Measurements from ENCODE around the gene SLC8A2.
"Not testable (repeated sequence)": the region's sequence is repeated elsewhere in the genome, so short reads cannot be mapped to it uniquely, and the experiment has no call there.

SLC8A2 gene

GRCh38 chr19:47414469-47414868 lies 57.2 kb downstream of the SLC8A2 start:
- peaks cover 18% of the 10 kb centered on the region for H3K36me3 ChIP-seq (ENCODE audit: control insufficient read depth, insufficient read depth, low read length)
- peaks cover 14% of the 10 kb centered on the region for H3K4me1 ChIP-seq (ENCODE audit: control insufficient read depth, insufficient read depth, low read length)
- H3K27me3 ChIP-seq (ENCODE audit: control insufficient read depth, insufficient read depth, low read length, poor library complexity, severe bottlenecking): peaks cover 15% of the 10 kb centered on the region
- H3K9me3 ChIP-seq (ENCODE audit: control insufficient read depth, low read length): no peaks in the 10 kb centered on the region
- no peak overlapping the region for H3K27ac ChIP-seq (ENCODE audit: insufficient read depth, low read depth, low read length, poor library complexity, severe bottlenecking)
- 89 to 92% methylated on average over 21 of the region's 21 CpGs for WGBS, 2 experiments
- no peak overlapping the region for H3K4me3 ChIP-seq (ENCODE audit: insufficient read depth, low read depth, low read length)

DNA sequence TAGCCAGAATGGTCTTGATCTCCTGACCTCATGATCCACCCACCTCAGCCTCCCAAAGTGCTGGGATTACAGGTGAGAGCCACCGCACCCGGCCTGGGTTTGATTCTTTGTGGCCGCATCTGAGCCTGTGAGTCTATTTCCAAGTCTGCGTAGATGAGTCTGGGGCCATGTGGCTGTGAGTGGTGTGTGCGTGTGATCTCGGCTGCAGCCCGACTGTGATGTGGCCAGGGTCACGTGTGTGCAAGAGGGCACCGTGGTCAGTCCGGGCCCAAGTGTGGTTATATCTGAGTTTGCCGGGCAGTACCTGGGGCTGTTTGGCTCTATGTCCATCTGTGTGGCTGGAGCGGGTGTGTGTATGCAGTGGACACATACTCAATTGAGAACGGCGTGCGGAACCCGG lies 57.8 kb downstream of the SLC8A2 start:
- Histone ChIP-seq H3K36me3 (ENCODE audit: control insufficient read depth, insufficient read depth, low read length) (peaks cover 18% of the 10 kb centered on the region), H3K4me1 (ENCODE audit: control insufficient read depth, insufficient read depth, low read length) (peaks cover 12% of the 10 kb centered on the region), H3K27me3 (ENCODE audit: control insufficient read depth, insufficient read depth, low read length, poor library complexity, severe bottlenecking) (peaks cover 14% of the 10 kb centered on the region), H3K4me3 (ENCODE audit: insufficient read depth, low read depth, low read length) (no peak overlapping the region), H3K9me3 (ENCODE audit: control insufficient read depth, low read length) (no peaks in the 10 kb centered on the region), H3K27ac (ENCODE audit: insufficient read depth, low read depth, low read length, poor library complexity, severe bottlenecking) (no peak overlapping the region)
- WGBS, 2 experiments: 96% methylated on average over 16 of the region's 16 CpGs

DNA sequence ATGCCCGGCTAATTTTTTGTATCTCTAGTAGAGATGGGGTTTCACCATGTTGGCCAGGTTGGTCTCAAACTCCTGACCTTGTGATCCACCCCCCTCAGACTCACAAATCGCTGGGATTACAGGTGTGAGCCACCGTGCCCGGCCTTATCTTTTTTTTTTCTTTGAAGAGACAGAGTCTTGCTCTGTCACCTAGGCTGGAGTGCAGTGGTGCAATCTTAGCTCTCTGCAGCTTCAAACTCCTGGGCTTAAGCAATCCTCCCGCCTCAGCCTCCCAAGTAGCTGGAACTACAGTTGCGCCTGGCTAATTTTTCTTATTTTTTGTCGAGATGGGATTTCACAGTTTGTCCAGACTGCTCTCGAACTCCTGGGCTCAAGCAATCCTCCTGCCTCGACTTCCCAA lies 60.0 kb downstream of the SLC8A2 start:
- WGBS, 2 experiments: 91 to 92% methylated on average over 9 of the region's 9 CpGs
- H3K27ac ChIP-seq (ENCODE audit: insufficient read depth, low read depth, low read length, poor library complexity, severe bottlenecking); H3K4me3 ChIP-seq (ENCODE audit: insufficient read depth, low read depth, low read length); H3K4me1 ChIP-seq (ENCODE audit: control insufficient read depth, insufficient read depth, low read length); H3K9me3 ChIP-seq (ENCODE audit: control insufficient read depth, low read length); H3K27me3 ChIP-seq (ENCODE audit: control insufficient read depth, insufficient read depth, low read length, poor library complexity, severe bottlenecking): not testable (repeated sequence)
- H3K36me3 ChIP-seq (ENCODE audit: control insufficient read depth, insufficient read depth, low read length): peaks cover 18% of the 10 kb centered on the region

DNA sequence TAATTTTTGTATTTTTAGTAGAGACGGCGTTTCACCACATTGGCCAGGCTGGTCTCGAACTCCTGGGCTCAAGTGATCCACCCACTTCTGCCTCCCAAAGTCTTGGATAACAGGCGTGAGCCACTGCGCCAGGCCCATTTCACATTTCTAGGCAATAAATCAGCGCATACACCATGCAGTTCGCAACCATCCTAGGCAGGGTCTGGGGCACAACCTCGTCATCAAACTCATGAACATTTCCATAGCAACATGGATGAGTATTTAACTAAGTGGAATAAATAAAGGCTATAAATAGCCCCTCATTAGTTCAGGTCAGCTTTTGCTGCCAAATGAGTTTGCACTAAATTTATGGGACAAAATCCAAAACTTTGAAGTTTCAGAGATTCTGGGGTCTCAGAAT lies 60.6 kb downstream of the SLC8A2 start:
- 96 to 98% methylated on average over 7 to 8 of the region's 8 CpGs for WGBS, 2 experiments
- H3K27ac ChIP-seq (ENCODE audit: insufficient read depth, low read depth, low read length, poor library complexity, severe bottlenecking): no peak overlapping the region
- peaks cover 4% of the 10 kb centered on the region for H3K4me1 ChIP-seq (ENCODE audit: control insufficient read depth, insufficient read depth, low read length)
- no peaks in the 10 kb centered on the region for H3K9me3 ChIP-seq (ENCODE audit: control insufficient read depth, low read length)
- peaks cover 17% of the 10 kb centered on the region for H3K36me3 ChIP-seq (ENCODE audit: control insufficient read depth, insufficient read depth, low read length)
- no peak overlapping the region for H3K4me3 ChIP-seq (ENCODE audit: insufficient read depth, low read depth, low read length)
- H3K27me3 ChIP-seq (ENCODE audit: control insufficient read depth, insufficient read depth, low read length, poor library complexity, severe bottlenecking): no peaks in the 10 kb centered on the region

DNA sequence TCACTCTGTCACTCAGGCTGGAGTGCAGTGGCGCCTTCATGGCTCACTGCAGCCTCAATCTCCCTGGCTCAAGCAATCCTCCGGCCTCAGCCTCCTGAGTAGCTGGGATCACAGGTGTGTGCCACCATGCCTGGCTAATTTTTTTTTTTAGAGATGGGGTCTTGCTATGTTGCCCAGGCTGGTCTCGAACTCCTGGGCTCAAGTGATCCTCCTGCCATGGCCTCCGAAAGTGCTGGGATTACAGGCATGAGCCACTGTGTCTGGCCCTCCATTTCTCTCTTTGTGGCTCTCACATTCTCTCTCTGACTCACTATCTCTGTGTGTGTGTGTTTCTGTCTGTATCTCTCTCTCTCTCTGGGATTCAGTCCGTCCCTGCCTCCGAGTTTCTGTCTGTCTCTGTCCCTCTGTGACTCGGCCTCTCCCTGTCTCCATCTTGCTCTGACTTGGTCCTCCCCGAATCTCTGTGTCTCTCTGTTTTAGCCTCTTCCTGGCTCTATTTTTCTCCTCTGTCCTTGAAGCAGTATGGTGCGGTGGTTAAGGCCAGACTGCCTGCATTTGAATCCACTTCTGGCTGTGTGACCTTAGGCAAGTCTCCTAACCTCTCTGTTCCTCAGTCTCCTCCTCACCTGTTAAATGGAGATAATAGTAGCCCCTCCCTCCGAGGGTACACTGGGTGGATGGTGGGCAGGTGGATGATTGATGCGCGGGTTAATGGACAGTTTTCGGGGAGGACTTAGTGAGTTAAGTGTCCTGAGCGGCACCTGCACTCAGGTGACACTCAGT lies 63.3 kb downstream of the SLC8A2 start:
- Histone ChIP-seq H3K4me3 (ENCODE audit: insufficient read depth, low read depth, low read length) (no peak overlapping the region), H3K4me1 (ENCODE audit: control insufficient read depth, insufficient read depth, low read length) (peaks cover 4% of the 10 kb centered on the region), H3K27me3 (ENCODE audit: control insufficient read depth, insufficient read depth, low read length, poor library complexity, severe bottlenecking) (no peaks in the 10 kb centered on the region), H3K36me3 (ENCODE audit: control insufficient read depth, insufficient read depth, low read length) (peaks cover under 1% of the 10 kb centered on the region), H3K9me3 (ENCODE audit: control insufficient read depth, low read length) (no peaks in the 10 kb centered on the region), H3K27ac (ENCODE audit: insufficient read depth, low read depth, low read length, poor library complexity, severe bottlenecking) (no peak overlapping the region)
- 91% methylated on average over 14 of the region's 14 CpGs for WGBS, 2 experiments

DNA sequence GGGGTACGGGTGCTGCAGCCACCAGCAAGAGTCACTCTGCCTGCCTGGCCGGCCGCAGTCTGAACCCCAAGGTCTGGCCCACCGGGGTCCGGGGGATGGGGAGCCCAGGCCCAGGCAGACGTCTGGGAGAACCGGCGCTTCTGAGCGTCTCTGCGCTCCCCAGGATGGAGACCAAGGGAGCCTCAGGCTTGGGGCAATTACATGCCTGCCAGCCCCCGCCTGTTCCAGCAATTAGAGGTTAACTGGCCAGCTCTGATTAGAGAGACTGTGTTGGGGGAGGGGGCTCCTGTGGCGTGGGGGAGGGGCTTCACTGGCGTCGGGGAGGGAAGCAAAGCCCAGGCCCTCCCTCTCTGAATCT lies 64.3 kb downstream of the SLC8A2 start:
- Histone ChIP-seq H3K9me3 (ENCODE audit: control insufficient read depth, low read length) (no peaks in the 10 kb centered on the region), H3K36me3 (ENCODE audit: control insufficient read depth, insufficient read depth, low read length) (no peaks in the 10 kb centered on the region), H3K4me3 (ENCODE audit: insufficient read depth, low read depth, low read length) (no peak overlapping the region), H3K27me3 (ENCODE audit: control insufficient read depth, insufficient read depth, low read length, poor library complexity, severe bottlenecking) (no peaks in the 10 kb centered on the region), H3K4me1 (ENCODE audit: control insufficient read depth, insufficient read depth, low read length) (peaks cover 4% of the 10 kb centered on the region), H3K27ac (ENCODE audit: insufficient read depth, low read depth, low read length, poor library complexity, severe bottlenecking) (no peak overlapping the region)
- WGBS, 2 experiments: 33% methylated on average over 12 to 14 of the region's 14 CpGs

DNA sequence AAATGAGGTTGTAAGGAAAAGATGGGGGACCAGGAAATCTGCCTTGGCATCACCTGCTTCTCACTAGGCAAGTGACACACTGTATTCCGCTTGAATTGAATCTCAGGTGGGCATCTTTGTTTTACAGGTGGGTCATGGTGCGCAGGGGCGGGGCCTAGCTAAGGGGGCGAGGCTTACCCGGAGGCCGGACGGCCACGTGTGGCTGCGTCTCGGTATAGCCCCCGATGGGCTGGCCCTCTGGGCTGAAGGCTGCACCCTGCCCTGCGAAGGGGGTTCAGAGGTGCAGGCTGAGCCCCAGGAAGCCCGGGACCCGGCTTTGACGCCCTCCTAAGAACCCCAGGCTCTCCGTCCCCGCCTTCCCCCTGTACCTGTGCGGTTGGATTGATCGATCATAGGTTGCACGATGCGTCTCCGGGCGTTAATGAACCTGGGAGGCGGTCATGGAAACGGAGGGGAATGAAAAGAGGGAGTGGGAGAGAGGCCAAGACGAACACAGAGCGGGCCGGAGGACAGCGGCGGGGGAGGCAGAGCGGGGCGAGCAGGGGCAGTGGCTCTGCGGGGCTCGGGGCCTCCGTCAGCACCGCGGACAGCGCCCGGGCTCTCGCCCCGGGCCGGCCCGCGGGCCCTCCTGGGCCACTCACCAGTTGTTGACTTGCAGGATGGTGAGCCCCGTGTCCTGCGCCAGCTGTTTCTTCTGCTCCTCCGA lies 64.8 kb downstream of the SLC8A2 start:
- H3K27me3 ChIP-seq (ENCODE audit: control insufficient read depth, insufficient read depth, low read length, poor library complexity, severe bottlenecking): no peaks in the 10 kb centered on the region

GRCh38 chr19:47405854-47406417 lies 65.8 kb downstream of the SLC8A2 start:
- no peaks in the 10 kb centered on the region for H3K9me3 ChIP-seq (ENCODE audit: control insufficient read depth, low read length)
- H3K27ac ChIP-seq (ENCODE audit: insufficient read depth, low read depth, low read length, poor library complexity, severe bottlenecking): no peak overlapping the region
- WGBS, 2 experiments: 92 to 93% methylated on average over 5 of the region's 5 CpGs
- H3K4me1 ChIP-seq (ENCODE audit: control insufficient read depth, insufficient read depth, low read length): peaks cover 4% of the 10 kb centered on the region
- H3K36me3 ChIP-seq (ENCODE audit: control insufficient read depth, insufficient read depth, low read length): no peaks in the 10 kb centered on the region
- H3K4me3 ChIP-seq (ENCODE audit: insufficient read depth, low read depth, low read length): no peak overlapping the region
- no peaks in the 10 kb centered on the region for H3K27me3 ChIP-seq (ENCODE audit: control insufficient read depth, insufficient read depth, low read length, poor library complexity, severe bottlenecking)

More for the DNA sequence above, 64.8 kb downstream of the SLC8A2 start:
- H3K4me3 ChIP-seq (ENCODE audit: insufficient read depth, low read depth, low read length): no peak overlapping the region
- no peaks in the 10 kb centered on the region for H3K9me3 ChIP-seq (ENCODE audit: control insufficient read depth, low read length)
- no peak overlapping the region for H3K27ac ChIP-seq (ENCODE audit: insufficient read depth, low read depth, low read length, poor library complexity, severe bottlenecking)
- H3K4me1 ChIP-seq (ENCODE audit: control insufficient read depth, insufficient read depth, low read length): peaks cover 4% of the 10 kb centered on the region
- WGBS, 2 experiments: 34 to 40% methylated on average over 47 of the region's 47 CpGs
- H3K36me3 ChIP-seq (ENCODE audit: control insufficient read depth, insufficient read depth, low read length): no peaks in the 10 kb centered on the region

DNA sequence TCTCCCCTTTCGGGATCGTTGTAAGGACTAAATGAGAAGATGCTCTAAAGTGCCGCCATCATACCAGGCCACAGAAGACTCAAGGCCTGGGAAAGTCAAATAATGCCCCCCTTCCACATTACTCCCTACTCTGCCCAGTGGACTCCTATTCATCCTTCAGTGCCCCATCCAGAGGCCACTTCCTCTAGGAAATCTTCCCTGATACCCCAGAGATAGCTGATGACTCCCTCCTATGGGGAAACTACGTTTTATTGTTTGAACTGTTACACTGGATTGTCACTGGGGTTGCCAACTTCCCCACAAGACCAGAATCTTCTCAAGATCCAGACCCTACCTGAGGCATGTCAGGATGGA lies 66.5 kb downstream of the SLC8A2 start:
- WGBS, 2 experiments: 92 to 94% methylated on average over 4 of the region's 4 CpGs
- Histone ChIP-seq H3K36me3 (ENCODE audit: control insufficient read depth, insufficient read depth, low read length) (no peaks in the 10 kb centered on the region), H3K27ac (ENCODE audit: insufficient read depth, low read depth, low read length, poor library complexity, severe bottlenecking) (no peak overlapping the region), H3K9me3 (ENCODE audit: control insufficient read depth, low read length) (no peaks in the 10 kb centered on the region), H3K27me3 (ENCODE audit: control insufficient read depth, insufficient read depth, low read length, poor library complexity, severe bottlenecking) (no peaks in the 10 kb centered on the region), H3K4me3 (ENCODE audit: insufficient read depth, low read depth, low read length) (no peak overlapping the region), H3K4me1 (ENCODE audit: control insufficient read depth, insufficient read depth, low read length) (peaks cover 4% of the 10 kb centered on the region)

DNA sequence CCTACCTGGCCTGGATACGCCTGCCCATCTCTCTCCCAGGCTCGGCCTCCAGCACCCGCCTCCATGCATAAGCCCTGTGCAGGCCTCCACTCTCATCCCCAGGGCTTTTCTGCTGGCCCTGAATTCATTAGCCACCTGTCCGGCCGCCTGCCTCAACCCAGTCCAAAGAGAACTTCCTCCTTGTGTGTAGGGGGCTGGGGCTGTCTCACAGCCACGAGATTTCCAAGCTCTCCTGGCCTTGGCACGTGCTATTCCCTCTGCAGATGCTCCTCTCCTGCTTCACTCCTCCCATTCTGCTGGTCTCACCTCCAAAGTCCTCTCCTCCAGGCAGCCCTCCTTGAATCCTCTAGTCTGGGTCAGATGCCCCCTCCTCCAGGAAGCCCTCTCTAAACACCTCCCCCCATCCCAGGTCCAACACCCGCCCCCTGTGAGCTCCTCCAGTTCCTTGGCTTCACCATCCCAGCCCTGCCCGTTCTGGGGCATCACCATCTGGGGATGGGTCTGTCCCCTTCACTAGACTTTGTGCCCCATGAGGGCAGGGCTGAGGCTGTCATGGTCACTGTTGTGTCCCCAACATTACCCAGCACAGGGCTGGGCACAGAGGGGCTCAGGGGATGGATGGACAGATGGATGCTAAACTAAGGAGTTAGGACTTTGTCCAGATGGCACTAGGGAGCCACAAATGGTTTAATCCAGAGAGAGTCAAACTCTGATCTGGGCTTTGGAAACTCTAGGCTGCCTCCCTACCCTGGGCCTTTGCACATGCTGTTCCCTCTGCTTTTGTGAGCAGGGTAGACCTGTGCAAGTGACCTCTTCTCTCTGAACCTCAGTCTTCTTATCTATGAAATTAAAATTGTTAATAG lies 67.1 kb downstream of the SLC8A2 start:
- Histone ChIP-seq H3K4me3 (ENCODE audit: insufficient read depth, low read depth, low read length) (no peak overlapping the region), H3K36me3 (ENCODE audit: control insufficient read depth, insufficient read depth, low read length) (no peaks in the 10 kb centered on the region), H3K9me3 (ENCODE audit: control insufficient read depth, low read length) (no peaks in the 10 kb centered on the region), H3K4me1 (ENCODE audit: control insufficient read depth, insufficient read depth, low read length) (peaks cover 4% of the 10 kb centered on the region), H3K27me3 (ENCODE audit: control insufficient read depth, insufficient read depth, low read length, poor library complexity, severe bottlenecking) (no peaks in the 10 kb centered on the region), H3K27ac (ENCODE audit: insufficient read depth, low read depth, low read length, poor library complexity, severe bottlenecking) (no peak overlapping the region)
- WGBS, 2 experiments: 88 to 90% methylated on average over 9 of the region's 9 CpGs

Data from ectodermal cell (in vitro differentiated cells).